ENCODE results near the gene PEAK1.
A peak's percentile ranks its signal among the peaks of the same experiment; 100 is the strongest.
"Not testable (repeated sequence)": the region's sequence is repeated elsewhere in the genome, so short reads cannot be mapped to it uniquely, and the experiment has no call there.

Gene PEAK1

GRCh38 chr15:77409259-77410156 is 10.4 kb downstream of the PEAK1 start:
- no peak for DNase-seq (ENCODE audit: extremely low read depth, low read depth)
- no peak for TF ChIP-seq CTCF (IDR thresholded peaks at IDR 0.05; ENCODE audit: low read depth, low read length)

GRCh38 chr15:77406846-77407245 is 13.1 kb downstream of the PEAK1 start:
- TF ChIP-seq CTCF (IDR thresholded peaks at IDR 0.05; ENCODE audit: low read depth, low read length): no peak
- DNase-seq (ENCODE audit: extremely low read depth, low read depth): no peak

DNA sequence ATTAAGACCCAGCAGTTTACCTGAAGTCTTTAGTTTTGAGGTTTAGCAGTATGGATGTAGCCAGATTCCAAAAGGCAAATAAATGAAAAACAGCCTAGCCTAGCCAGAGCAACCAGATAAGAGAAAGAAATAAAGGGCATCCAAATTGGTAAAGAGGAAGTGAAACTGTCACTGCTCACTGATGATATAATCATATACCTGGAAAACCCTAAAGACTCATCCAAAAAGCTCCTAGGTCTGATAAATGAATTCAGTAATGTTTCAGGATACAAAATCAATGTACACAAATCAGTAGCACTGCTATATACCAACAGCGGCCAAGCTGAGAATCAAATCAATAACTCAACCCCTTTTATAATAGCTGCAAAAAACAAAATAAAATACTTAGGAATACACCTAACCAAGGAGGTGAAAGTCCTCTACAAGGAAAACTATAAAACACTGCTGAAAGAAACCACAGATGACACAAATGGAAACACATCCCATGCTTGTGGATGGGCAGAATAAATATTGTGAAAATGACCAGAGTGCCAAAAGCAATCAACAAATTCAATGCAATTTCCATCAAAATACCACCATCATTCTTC is 13.6 kb downstream of the PEAK1 start:
- DNase-seq (ENCODE audit: extremely low read depth, low read depth): not testable (repeated sequence)

DNA sequence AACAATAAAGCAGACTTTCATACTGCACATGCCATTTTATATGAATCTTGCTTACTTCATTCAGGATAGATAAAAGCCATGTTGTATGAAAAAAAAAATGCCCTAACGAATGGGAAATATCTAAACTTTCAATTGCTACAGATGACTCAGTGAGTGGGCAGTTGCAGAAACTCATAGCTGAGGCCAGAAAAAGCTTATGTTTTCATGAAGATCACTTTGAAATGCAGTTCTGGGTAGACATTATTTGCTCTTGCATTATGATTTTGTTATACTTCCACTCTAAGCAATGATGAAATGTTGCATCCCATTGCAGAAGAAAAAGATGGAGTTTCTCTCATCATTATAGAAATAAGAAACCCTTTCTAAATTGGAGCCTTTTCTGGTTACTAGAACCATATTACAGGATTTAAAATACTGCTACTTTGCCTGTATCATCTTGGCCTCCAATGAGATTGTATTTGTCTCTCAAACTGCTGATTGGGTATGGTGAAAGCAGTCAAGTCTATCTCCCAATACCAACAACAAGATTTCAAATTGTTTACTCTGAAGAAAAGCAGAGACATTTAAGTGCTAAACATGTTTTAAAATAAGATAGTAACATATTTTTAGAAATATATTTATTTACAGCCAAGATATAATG is 17.0 kb downstream of the PEAK1 start:
- peak; percentile 61 for DNase-seq (ENCODE audit: extremely low read depth, low read depth)

DNA sequence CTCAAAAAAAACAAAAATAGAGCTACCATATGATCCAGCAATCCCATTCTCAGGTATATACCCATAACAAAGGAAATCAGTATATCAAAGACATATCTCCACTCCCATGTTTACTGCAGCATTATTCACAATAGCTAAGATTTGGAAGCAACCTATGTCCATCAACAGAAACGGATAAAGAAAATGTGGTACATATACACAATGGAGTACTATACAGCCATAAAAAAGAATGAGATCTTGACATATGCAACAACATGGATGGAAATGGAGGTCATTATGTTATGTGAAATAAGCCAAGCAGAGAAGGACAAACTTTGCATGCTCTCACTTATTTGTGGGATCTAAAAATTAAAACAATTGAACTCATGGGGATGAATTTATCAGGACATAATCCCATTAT is 19.6 kb downstream of the PEAK1 start:
- no peak for DNase-seq (ENCODE audit: extremely low read depth, low read depth)
- no peak for TF ChIP-seq CTCF (IDR thresholded peaks at IDR 0.05; ENCODE audit: low read depth, low read length)

More for the DNA sequence above, 17.0 kb downstream of the PEAK1 start:
- no peak for TF ChIP-seq CTCF (IDR thresholded peaks at IDR 0.05; ENCODE audit: low read depth, low read length)

DNA sequence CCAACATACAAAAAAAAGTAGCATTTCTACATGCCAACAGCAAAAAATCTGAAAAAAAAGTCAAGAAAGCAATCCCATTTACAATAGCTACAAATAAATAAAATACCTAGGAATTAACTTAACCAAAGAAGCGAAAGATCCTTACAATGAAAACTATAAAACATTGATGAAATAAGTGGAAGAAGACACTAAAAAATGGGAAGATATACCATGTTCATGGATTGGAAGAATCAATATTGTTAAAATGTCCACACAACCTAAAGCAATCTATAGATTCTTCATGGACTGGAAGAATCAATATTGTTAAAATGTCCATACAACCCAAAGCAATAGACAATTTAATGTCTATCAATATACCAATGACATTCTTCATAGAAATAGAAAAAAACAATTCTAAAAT is 21.0 kb downstream of the PEAK1 start:
- DNase-seq (ENCODE audit: extremely low read depth, low read depth): no peak
- TF ChIP-seq CTCF (IDR thresholded peaks at IDR 0.05; ENCODE audit: low read depth, low read length): no peak

DNA sequence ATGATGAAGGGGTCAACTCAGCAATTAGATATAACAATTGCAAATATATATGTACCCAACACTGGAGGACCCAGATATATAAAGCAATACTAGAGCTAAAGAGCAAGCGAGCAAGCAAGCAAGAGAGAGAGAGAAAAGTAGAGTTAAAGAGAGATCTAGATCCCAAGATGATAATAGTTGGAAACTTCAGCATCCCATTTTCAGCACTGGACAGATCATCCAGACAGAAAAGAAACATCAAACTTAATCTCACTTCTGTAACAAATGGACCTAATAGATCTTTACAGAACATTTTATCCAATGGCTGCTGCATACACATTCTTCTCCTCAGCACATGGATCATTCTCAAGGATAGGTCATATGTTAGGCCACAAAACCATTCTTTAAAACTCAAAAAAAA is 23.2 kb downstream of the PEAK1 start:
- no peak for TF ChIP-seq CTCF (IDR thresholded peaks at IDR 0.05; ENCODE audit: low read depth, low read length)
- no peak for DNase-seq (ENCODE audit: extremely low read depth, low read depth)
